Measurements from ENCODE around the gene EXOC6B.

Gene EXOC6B

GRCh38 chr2:72153924-72154323 is 671.9 kb downstream of the EXOC6B start:
- no peak for DNase-seq

GRCh38 chr2:72153026-72153791 is 672.6 kb downstream of the EXOC6B start:
- DNase-seq, result no peak

- DNase-seq, result no peak
These were observed 674.9 kb downstream of the EXOC6B start for GRCh38 chr2:72150861-72151356.

GRCh38 chr2:72150157-72150860 is 675.5 kb downstream of the EXOC6B start:
- peak; percentile 65 for DNase-seq

- no peak for DNase-seq
These were observed 676.2 kb downstream of the EXOC6B start for GRCh38 chr2:72149556-72150156.

- DNase-seq, result no peak
These were observed 676.8 kb downstream of the EXOC6B start for GRCh38 chr2:72148837-72149555.

GRCh38 chr2:72148003-72148836 is 677.6 kb downstream of the EXOC6B start:
- DNase-seq, result no peak

- DNase-seq, result no peak
These were observed 678.4 kb downstream of the EXOC6B start, which contains the start of gene CYP26B1 for GRCh38 chr2:72147303-72147971. Gene CYP26B1, minus strand, starts transcription at chr2:72147862. Its CDS starts 28 bp downstream, at chr2:72147834.

- DNase-seq, result no peak
These were observed 679.2 kb downstream of the EXOC6B start for GRCh38 chr2:72146347-72147302.

GRCh38 chr2:72145658-72146329 is 680.0 kb downstream of the EXOC6B start:
- no peak for DNase-seq

- no peak for DNase-seq
These were observed 680.6 kb downstream of the EXOC6B start for GRCh38 chr2:72145289-72145657.

GRCh38 chr2:72144632-72145288 is 681.1 kb downstream of the EXOC6B start:
- DNase-seq, result no peak

- DNase-seq, result no peak
These were observed 681.6 kb downstream of the EXOC6B start for GRCh38 chr2:72144274-72144631.

GRCh38 chr2:72143441-72144273 is 682.2 kb downstream of the EXOC6B start:
- no peak for DNase-seq

GRCh38 chr2:72142570-72143440 is 683.0 kb downstream of the EXOC6B start:
- DNase-seq, result no peak

- DNase-seq, result no peak
These were observed 683.9 kb downstream of the EXOC6B start for GRCh38 chr2:72141881-72142451.
